DOHH2 (cell line): ENCODE results near the gene AMIGO2.

Experiments
- EZH2phosphoT487 ChIP-seq: fragments of 200-600 bp; sonication (generic); IDR thresholded peaks from 2 replicates; pipeline ENCODE4 v1.6.1; 2017; ENCODE audit warnings: borderline replicate concordance, mild to moderate bottlenecking, antibody characterized with exemption, low read length, moderate library complexity, mixed read lengths
- TF ChIP-seq, protein P1 (sequence below): fragments of 200-600 bp; sonication (generic); IDR thresholded peaks from one replicate; pipeline ENCODE4 v1.5.1; 2014; ENCODE audit warnings: antibody characterized with exemption, mild to moderate bottlenecking, low read depth, low read length; ENCODE audit not compliant: poor library complexity, severe bottlenecking

DNA sequence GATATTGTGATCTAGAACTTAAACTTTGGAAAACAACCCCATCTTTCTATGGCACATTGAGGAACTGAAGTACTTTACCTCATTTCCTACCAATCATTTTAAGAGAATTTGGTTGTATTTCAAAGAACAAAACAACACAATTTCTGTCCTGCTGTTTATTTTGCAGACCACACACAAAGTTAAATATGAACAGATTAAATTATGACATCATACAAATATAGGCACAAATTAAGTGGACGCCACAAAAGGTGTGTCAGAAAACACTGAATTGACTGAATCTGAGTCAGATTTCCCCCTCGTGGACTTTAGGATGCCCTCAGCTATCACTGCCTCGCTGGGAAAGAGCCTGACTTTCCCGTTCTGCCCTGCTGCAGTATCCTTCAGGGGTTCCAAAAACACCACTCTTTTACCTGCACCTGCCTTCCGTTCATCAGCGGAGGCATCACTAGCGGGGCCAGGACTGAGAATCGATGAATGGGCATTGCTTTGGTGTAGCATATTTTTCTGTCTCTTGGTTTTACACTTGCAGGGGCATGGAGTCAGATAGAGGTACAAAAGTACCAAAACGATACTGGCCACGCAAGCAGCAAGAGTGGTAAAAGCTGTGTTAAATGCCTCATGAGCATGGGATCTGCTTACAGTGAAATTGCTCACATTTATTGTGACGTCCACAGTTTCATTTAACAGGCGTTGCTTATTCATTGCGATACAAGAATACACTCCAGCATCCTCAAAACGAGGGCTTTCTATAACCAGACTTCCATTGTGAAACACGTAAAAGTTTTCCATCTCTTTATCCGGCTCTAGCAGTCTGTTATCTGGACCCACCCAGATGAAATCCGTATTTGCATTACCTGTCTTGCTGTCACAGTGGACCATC lies 2.3 kb downstream of the AMIGO2 start:
- TF ChIP-seq, protein P1, sequence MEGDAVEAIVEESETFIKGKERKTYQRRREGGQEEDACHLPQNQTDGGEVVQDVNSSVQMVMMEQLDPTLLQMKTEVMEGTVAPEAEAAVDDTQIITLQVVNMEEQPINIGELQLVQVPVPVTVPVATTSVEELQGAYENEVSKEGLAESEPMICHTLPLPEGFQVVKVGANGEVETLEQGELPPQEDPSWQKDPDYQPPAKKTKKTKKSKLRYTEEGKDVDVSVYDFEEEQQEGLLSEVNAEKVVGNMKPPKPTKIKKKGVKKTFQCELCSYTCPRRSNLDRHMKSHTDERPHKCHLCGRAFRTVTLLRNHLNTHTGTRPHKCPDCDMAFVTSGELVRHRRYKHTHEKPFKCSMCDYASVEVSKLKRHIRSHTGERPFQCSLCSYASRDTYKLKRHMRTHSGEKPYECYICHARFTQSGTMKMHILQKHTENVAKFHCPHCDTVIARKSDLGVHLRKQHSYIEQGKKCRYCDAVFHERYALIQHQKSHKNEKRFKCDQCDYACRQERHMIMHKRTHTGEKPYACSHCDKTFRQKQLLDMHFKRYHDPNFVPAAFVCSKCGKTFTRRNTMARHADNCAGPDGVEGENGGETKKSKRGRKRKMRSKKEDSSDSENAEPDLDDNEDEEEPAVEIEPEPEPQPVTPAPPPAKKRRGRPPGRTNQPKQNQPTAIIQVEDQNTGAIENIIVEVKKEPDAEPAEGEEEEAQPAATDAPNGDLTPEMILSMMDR, result no peak
- no peak for TF ChIP-seq EZH2phosphoT487
